Measurements from ENCODE around the gene ARID3C. TPM values are rescaled to one million over a fixed set of nuclear protein-coding genes. Genes with fewer than 3 reads are reported as not detected.
"Not testable (repeated sequence)": the region's sequence is repeated elsewhere in the genome, so short reads cannot be mapped to it uniquely, and the experiment has no call there.

ARID3C gene
- total RNA-seq, 2 experiments from 2014 or later, result 0.29 to 0.37 TPM

GRCh38 chr9:34651321-34651720, 22.5 kb upstream of the ARID3C start:
- H3K4me1 Mint-ChIP-seq (ENCODE audit: low read depth), result peaks cover 28% of the 10 kb centered on the region
- no peaks in the 10 kb centered on the region for H3K27me3 Mint-ChIP-seq (ENCODE audit: low read depth)
- no peaks in the 10 kb centered on the region for H3K9me3 Mint-ChIP-seq
- no peak for DNase-seq
- peaks cover 19% of the 10 kb centered on the region for H3K36me3 Mint-ChIP-seq (ENCODE audit: low read depth)
- no peak overlapping the region for H3K4me3 Mint-ChIP-seq
- CTCF ChIA-PET, result interaction anchor here (2.6 kb wide), 1 partner anchor 17 kb away, joined by 9 read pairs; no protein-coding TSS in a partner anchor
- H3K27ac Mint-ChIP-seq, result no peak overlapping the region
- intact Hi-C loops (cut with micrococcal nuclease), result no loop called here

DNA sequence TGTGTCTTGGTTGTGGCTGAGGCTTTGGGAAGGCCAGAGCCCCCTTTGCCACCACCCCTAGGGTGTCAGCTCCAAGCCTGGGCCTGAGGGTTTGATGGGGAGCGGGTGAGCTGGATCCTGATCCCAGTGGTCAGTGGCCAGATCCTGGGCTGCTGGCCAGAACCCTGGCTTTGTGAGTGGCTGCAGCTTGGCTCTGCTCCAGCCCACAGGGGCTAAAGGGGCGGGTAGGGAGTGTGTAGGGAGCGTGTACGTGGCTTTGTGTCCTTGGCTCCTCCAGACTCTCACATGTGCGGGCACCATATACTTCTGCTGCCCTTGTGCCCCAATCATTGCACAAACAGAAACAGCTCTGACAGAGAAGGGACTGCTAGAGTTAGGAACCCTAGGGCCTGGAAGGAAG, 21.9 kb upstream of the ARID3C start:
- Mint-ChIP-seq H3K4me1 (ENCODE audit: low read depth) (peaks cover 31% of the 10 kb centered on the region), H3K36me3 (ENCODE audit: low read depth) (peaks cover 19% of the 10 kb centered on the region), H3K4me3 (no peak overlapping the region), H3K27me3 (ENCODE audit: low read depth) (no peaks in the 10 kb centered on the region), H3K9me3 (no peaks in the 10 kb centered on the region), H3K27ac (no peak overlapping the region)
- intact Hi-C loops (cut with micrococcal nuclease), result no loop called here
- no peak for DNase-seq
- CTCF ChIA-PET, result interaction anchor here (0.6 to 2.6 kb wide), 2 partner anchors 11 to 16 kb away, joined by 3 to 9 read pairs; no protein-coding TSS in a partner anchor

DNA sequence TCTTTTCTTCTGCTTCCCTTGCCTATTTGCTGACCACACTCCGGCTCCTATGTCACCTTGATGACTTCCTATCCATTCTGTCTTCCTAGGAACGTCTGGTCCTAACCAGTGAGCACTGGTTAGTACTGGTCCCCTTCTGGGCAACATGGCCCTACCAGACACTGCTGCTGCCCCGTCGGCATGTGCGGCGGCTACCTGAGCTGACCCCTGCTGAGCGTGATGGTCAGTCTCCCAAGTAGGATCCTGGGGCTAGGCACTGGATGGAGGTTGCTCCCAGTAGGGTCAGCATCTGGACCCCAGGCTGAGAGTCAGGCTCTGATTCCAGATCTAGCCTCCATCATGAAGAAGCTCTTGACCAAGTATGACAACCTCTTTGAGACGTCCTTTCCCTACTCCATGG, 19.8 kb upstream of the ARID3C start:
- CTCF ChIA-PET, result interaction anchor here (1.4 to 4.4 kb wide), 5 partner anchors 10 to 54 kb away, joined by 4 to 51 read pairs (median 8); partner anchors contain the start of gene CCL27
- Mint-ChIP-seq H3K27me3 (ENCODE audit: low read depth) (no peaks in the 10 kb centered on the region), H3K27ac (no peak overlapping the region), H3K4me1 (ENCODE audit: low read depth) (peaks cover 31% of the 10 kb centered on the region), H3K4me3 (peak overlapping the region; percentile 7), H3K36me3 (ENCODE audit: low read depth) (peaks cover 19% of the 10 kb centered on the region), H3K9me3 (no peaks in the 10 kb centered on the region)
- no peak for DNase-seq
- intact Hi-C loops (cut with micrococcal nuclease), result loop anchor here (5.0 kb wide), 2 partner anchors 339 to 424 kb away; partner anchors contain the start of genes DNAJB5 and VCP

- peak; percentile 38 for DNase-seq
- peak overlapping the region; percentile 86 for H3K4me3 Mint-ChIP-seq
- CTCF ChIA-PET, result interaction anchor here (0.6 to 4.4 kb wide), 9 partner anchors 9 to 1552 kb away, joined by 3 to 51 read pairs (median 8); partner anchors contain the start of genes CCL27 and SIGMAR1
- H3K36me3 Mint-ChIP-seq (ENCODE audit: low read depth), result peaks cover 19% of the 10 kb centered on the region
- H3K27ac Mint-ChIP-seq, result peak overlapping the region; percentile 83
- H3K9me3 Mint-ChIP-seq, result no peaks in the 10 kb centered on the region
- intact Hi-C loops (cut with micrococcal nuclease), result loop anchor here (5.0 kb wide), 2 partner anchors 340 to 425 kb away; partner anchors contain the start of genes DNAJB5 and VCP
- no peaks in the 10 kb centered on the region for H3K27me3 Mint-ChIP-seq (ENCODE audit: low read depth)
- peaks cover 25% of the 10 kb centered on the region for H3K4me1 Mint-ChIP-seq (ENCODE audit: low read depth)
Measured at GRCh38 chr9:34647651-34648050, 18.8 kb upstream of the ARID3C start.

- Mint-ChIP-seq H3K27ac (peak overlapping the region; percentile 83), H3K4me3 (peak overlapping the region; percentile 86), H3K36me3 (ENCODE audit: low read depth) (peaks cover 19% of the 10 kb centered on the region), H3K27me3 (ENCODE audit: low read depth) (no peaks in the 10 kb centered on the region), H3K4me1 (ENCODE audit: low read depth) (peaks cover 19% of the 10 kb centered on the region), H3K9me3 (no peaks in the 10 kb centered on the region)
- CTCF ChIA-PET, result interaction anchor here (0.6 to 4.4 kb wide), 14 partner anchors 9 to 1552 kb away, joined by 3 to 51 read pairs (median 4); partner anchors contain the start of genes CCL27, RPP25L and SIGMAR1
- intact Hi-C loops (cut with micrococcal nuclease), result loop anchor here (5.0 kb wide), 2 partner anchors 340 to 425 kb away; partner anchors contain the start of genes DNAJB5 and VCP
- no peak for DNase-seq
Measured at GRCh38 chr9:34647084-34647403, 18.2 kb upstream of the ARID3C start.

- no peaks in the 10 kb centered on the region for H3K27me3 Mint-ChIP-seq (ENCODE audit: low read depth)
- H3K9me3 Mint-ChIP-seq, result no peaks in the 10 kb centered on the region
- H3K4me3 Mint-ChIP-seq, result peak within 1 kb of the TSS; percentile 86
- intact Hi-C loops (cut with micrococcal nuclease), result loop anchor here (1.0 to 5.0 kb wide), 6 partner anchors 8 to 426 kb away; partner anchors contain the start of genes DNAJB5 and VCP
- CTCF ChIA-PET, result interaction anchor here (0.6 to 4.4 kb wide), 14 partner anchors 8 to 281 kb away, joined by 3 to 51 read pairs (median 4); partner anchors contain the start of genes CCL27, RPP25L and SIGMAR1
- DNase-seq, result peak; percentile 98
- H3K27ac Mint-ChIP-seq, result peak within 1 kb of the TSS; percentile 83
- peaks cover 19% of the 10 kb centered on the region for H3K36me3 Mint-ChIP-seq (ENCODE audit: low read depth)
- peaks cover 18% of the 10 kb centered on the region for H3K4me1 Mint-ChIP-seq (ENCODE audit: low read depth)
Measured at GRCh38 chr9:34646211-34647083, 17.6 kb upstream of the ARID3C start, which contains the start of gene GALT. GALT (plus strand) TSS chr9:34646675; CDS start chr9:34646705, 30 bp downstream.

DNA sequence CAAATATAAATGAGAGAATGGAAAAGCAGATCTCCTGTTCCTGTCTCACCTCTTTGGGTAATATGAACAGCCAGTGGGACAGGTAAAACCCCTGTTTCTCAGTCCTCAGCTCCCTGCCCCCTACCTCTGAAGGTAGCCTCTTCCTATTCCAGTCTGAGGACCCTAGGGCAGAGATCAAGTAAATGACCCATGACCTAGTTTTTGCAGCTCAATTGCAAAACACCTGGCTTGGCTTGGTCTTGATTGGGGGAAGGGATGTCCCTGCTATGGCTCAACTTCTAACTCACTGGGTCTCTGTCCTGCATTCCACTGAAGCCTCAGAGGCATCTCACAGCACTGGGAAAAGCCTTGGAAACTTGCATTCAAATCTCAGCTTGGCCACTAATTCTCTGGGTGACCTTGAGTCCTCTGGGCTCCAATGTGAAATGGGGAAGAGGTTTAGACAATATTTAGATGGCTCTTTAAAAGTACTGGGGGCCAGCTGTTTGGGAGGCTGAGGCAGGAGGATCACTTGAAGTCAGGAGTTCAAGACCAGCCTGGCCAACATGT, 16.0 kb upstream of the ARID3C start:
- intact Hi-C loops (cut with micrococcal nuclease), result loop anchor here (5.0 kb wide), 2 partner anchors 342 to 427 kb away; partner anchors contain the start of genes DNAJB5 and VCP
- CTCF ChIA-PET, result interaction anchor here (0.6 to 3.8 kb wide), 7 partner anchors 10 to 1522 kb away, joined by 3 to 32 read pairs (median 4); partner anchors contain the start of genes CCL27 and RPP25L
- no peaks in the 10 kb centered on the region for H3K9me3 Mint-ChIP-seq
- H3K36me3 Mint-ChIP-seq (ENCODE audit: low read depth), result peaks cover 17% of the 10 kb centered on the region
- H3K4me3 Mint-ChIP-seq, result no peak overlapping the region
- no peaks in the 10 kb centered on the region for H3K27me3 Mint-ChIP-seq (ENCODE audit: low read depth)
- no peak for DNase-seq
- H3K4me1 Mint-ChIP-seq (ENCODE audit: low read depth), result peaks cover 18% of the 10 kb centered on the region
- H3K27ac Mint-ChIP-seq, result no peak overlapping the region

DNA sequence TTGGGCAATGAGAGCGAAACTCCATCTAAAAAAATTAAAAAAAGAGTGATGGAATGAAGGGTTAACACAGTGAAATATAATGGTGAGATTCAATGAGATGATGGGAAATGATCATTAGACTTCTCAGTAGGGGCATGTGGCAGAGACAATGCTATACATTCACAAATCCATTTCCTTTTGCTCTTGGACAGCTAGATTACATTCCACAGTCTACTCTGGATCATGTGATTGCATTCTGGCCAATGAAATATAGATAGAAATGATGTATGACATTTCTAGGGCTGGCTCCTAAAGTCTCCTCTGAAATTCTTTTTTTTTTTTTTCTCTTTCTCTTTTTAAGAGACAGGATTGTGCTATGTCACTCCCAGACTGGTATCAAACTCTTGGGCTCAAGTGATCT, 13.8 kb upstream of the ARID3C start:
- Mint-ChIP-seq H3K9me3 (no peaks in the 10 kb centered on the region), H3K27me3 (ENCODE audit: low read depth) (no peaks in the 10 kb centered on the region), H3K4me1 (ENCODE audit: low read depth) (peaks cover 18% of the 10 kb centered on the region), H3K36me3 (ENCODE audit: low read depth) (peaks cover 2% of the 10 kb centered on the region), H3K4me3 (no peak overlapping the region), H3K27ac (no peak overlapping the region)
- DNase-seq, result no peak
- CTCF ChIA-PET, result interaction anchor here (1.1 to 3.8 kb wide), 5 partner anchors 8 to 305 kb away, joined by 3 to 32 read pairs (median 4); no protein-coding TSS in a partner anchor
- intact Hi-C loops (cut with micrococcal nuclease), result no loop called here

DNA sequence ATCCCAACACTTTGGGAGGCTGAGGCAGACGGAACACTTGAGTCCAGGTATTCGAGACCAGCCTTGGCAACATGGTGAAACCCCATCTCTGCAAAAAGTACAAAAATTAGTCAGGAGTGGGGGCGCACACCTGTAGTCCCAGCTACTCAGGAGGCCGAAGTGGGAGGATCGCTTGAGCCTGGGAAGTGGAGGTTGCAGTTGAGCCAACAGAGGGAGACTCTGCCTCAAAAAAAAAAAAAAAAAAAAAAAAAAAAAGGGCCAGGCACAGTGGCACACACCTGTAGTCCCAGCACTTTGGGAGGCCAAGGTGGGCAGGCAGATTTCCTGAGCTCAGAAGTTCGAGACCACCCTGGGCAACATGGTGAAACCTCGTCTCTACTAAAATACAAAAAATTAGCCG, 10.5 kb upstream of the ARID3C start:
- H3K27me3 Mint-ChIP-seq (ENCODE audit: low read depth); H3K9me3 Mint-ChIP-seq; H3K27ac Mint-ChIP-seq; H3K4me3 Mint-ChIP-seq; DNase-seq: not testable (repeated sequence)
- intact Hi-C loops (cut with micrococcal nuclease), result loop anchor here (5.0 to 10.0 kb wide), 3 partner anchors 312 to 595 kb away; partner anchors contain the start of genes DCAF12, KIF24, NUDT2 and UBAP2
- CTCF ChIA-PET, result interaction anchor here (0.7 to 6.0 kb wide), 5 partner anchors 7 to 138 kb away, joined by 3 to 64 read pairs (median 5); partner anchors contain the start of gene GALT
- Mint-ChIP-seq H3K4me1 (ENCODE audit: low read depth) (peaks cover 32% of the 10 kb centered on the region), H3K36me3 (ENCODE audit: low read depth) (peaks cover 13% of the 10 kb centered on the region)

GRCh38 chr9:34638138-34638445, 9.2 kb upstream of the ARID3C start:
- Mint-ChIP-seq H3K27me3 (ENCODE audit: low read depth) (no peaks in the 10 kb centered on the region), H3K4me1 (ENCODE audit: low read depth) (peaks cover 37% of the 10 kb centered on the region), H3K9me3 (no peaks in the 10 kb centered on the region), H3K36me3 (ENCODE audit: low read depth) (peaks cover 13% of the 10 kb centered on the region), H3K4me3 (peak overlapping the region; percentile 92), H3K27ac (peak overlapping the region; percentile 89)
- intact Hi-C loops (cut with micrococcal nuclease), result loop anchor here (1.0 to 10.0 kb wide), 5 partner anchors 8 to 593 kb away; partner anchors contain the start of genes DCAF12, GALT, KIF24 and NUDT2
- DNase-seq, result no peak
- CTCF ChIA-PET, result interaction anchor here (1.1 to 6.9 kb wide), 8 partner anchors 8 to 137 kb away, joined by 3 to 123 read pairs (median 8); partner anchors contain the start of genes GALT and RPP25L

GRCh38 chr9:34637356-34638137, 8.7 kb upstream of the ARID3C start, which contains the start of gene SIGMAR1:
SIGMAR1 (minus strand) TSS chr9:34637787; CDS start chr9:34637697, 90 bp downstream.
- peaks cover 13% of the 10 kb centered on the region for H3K36me3 Mint-ChIP-seq (ENCODE audit: low read depth)
- H3K4me1 Mint-ChIP-seq (ENCODE audit: low read depth), result peaks cover 37% of the 10 kb centered on the region
- peak within 1 kb of the TSS; percentile 92 for H3K4me3 Mint-ChIP-seq
- no peaks in the 10 kb centered on the region for H3K27me3 Mint-ChIP-seq (ENCODE audit: low read depth)
- DNase-seq, result peak; percentile 94
- no peaks in the 10 kb centered on the region for H3K9me3 Mint-ChIP-seq
- CTCF ChIA-PET, result interaction anchor here (0.6 to 6.9 kb wide), 10 partner anchors 8 to 497 kb away, joined by 3 to 123 read pairs (median 8); partner anchors contain the start of genes DCTN3, GALT and RPP25L
- intact Hi-C loops (cut with micrococcal nuclease), result loop anchor here (1.0 to 10.0 kb wide), 7 partner anchors 9 to 593 kb away; partner anchors contain the start of genes DCAF12, DNAI1, FAM219A and GALT
- H3K27ac Mint-ChIP-seq, result peak within 1 kb of the TSS; percentile 89
